Trophoblast cell (in vitro differentiated cells and primary cell): Measurements from ENCODE around the gene PRKN.

Source experiments
- DNase-seq, 2 donors: peaks; one replicate each; pipeline ENCODE4 v3.0.0-alpha.2; 2016
- H2AFZ ChIP-seq: 2 replicates; pipeline ENCODE4 v1.6.1; 2013; ENCODE audit warnings: low read length, moderate library complexity, mild to moderate bottlenecking; ENCODE audit not compliant: insufficient read depth, poor library complexity
- H2AK5ac ChIP-seq: 2 replicates; pipeline ENCODE4 v1.6.1; 2013; ENCODE audit warnings: mild to moderate bottlenecking, low read length
- H2BK120ac ChIP-seq: 2 replicates; pipeline ENCODE4 v1.6.1; 2013; ENCODE audit warnings: low read length, mild to moderate bottlenecking, moderate library complexity; ENCODE audit not compliant: insufficient read depth, poor library complexity
- H2BK12ac ChIP-seq: 2 replicates; pipeline ENCODE4 v1.6.1; 2013; ENCODE audit warnings: mild to moderate bottlenecking, low read length, moderate library complexity
- H2BK5ac ChIP-seq: 2 replicates; pipeline ENCODE4 v1.6.1; 2013; ENCODE audit warnings: low read length, low read depth, moderate library complexity, mild to moderate bottlenecking; ENCODE audit not compliant: poor library complexity
- H3K14ac ChIP-seq: 2 replicates; pipeline ENCODE4 v1.6.1; 2013; ENCODE audit warnings: mild to moderate bottlenecking, low read length
- H3K18ac ChIP-seq: 2 replicates; pipeline ENCODE4 v1.6.1; 2013; ENCODE audit warnings: mild to moderate bottlenecking, low read length
- H3K23ac ChIP-seq: 2 replicates; pipeline ENCODE4 v1.6.1; 2013; ENCODE audit warnings: low read length
- H3K27ac ChIP-seq: 2 replicates; pipeline ENCODE4 v1.5.1; 2013; ENCODE audit warnings: low read depth, mild to moderate bottlenecking, inconsistent platforms, low read length, moderate library complexity
- H3K27me3 ChIP-seq: 2 replicates; pipeline ENCODE4 v1.6.1; 2013; ENCODE audit warnings: inconsistent platforms, mild to moderate bottlenecking, low read length, moderate library complexity; ENCODE audit not compliant: insufficient read depth
- H3K36me3 ChIP-seq, 2 experiments: 1 replicate in 1 of 2; 2 replicates in 1 of 2; pipeline ENCODE4 v1.6.1; 2013; ENCODE audit warnings: low read length in 2 of 2, mild to moderate bottlenecking in 2 of 2, moderate library complexity in 1 of 2; ENCODE audit not compliant: insufficient read depth in 2 of 2, control insufficient read depth in 1 of 2
- H3K4ac ChIP-seq: 2 replicates; pipeline ENCODE4 v1.6.1; 2013; ENCODE audit warnings: low read depth, mild to moderate bottlenecking, low read length, moderate library complexity
- H3K4me1 ChIP-seq, 2 experiments: 1 replicate in 1 of 2; 2 replicates in 1 of 2; pipeline ENCODE4 v1.6.1; 2013; ENCODE audit warnings: low read length in 2 of 2, mild to moderate bottlenecking in 2 of 2, moderate library complexity in 1 of 2; ENCODE audit not compliant: insufficient read depth in 2 of 2, control insufficient read depth in 1 of 2
- H3K4me2 ChIP-seq: 2 replicates; pipeline ENCODE4 v1.6.1; 2013; ENCODE audit warnings: inconsistent platforms, mild to moderate bottlenecking, low read length, moderate library complexity
- H3K4me3 ChIP-seq: 2 replicates; pipeline ENCODE4 v1.5.1; 2013; ENCODE audit warnings: mild to moderate bottlenecking, low read depth, low read length, inconsistent platforms
- H3K79me1 ChIP-seq: one replicate; pipeline ENCODE4 v1.6.1; 2013; ENCODE audit warnings: low read length
- H3K79me2 ChIP-seq: 2 replicates; pipeline ENCODE4 v1.6.1; 2013; ENCODE audit warnings: low read length, mild to moderate bottlenecking; ENCODE audit not compliant: control insufficient read depth, insufficient read depth, poor library complexity
- H3K9ac ChIP-seq: 2 replicates; pipeline ENCODE4 v1.6.1; 2013; ENCODE audit warnings: mild to moderate bottlenecking, low read length
- H3K9me3 ChIP-seq: 2 replicates; pipeline ENCODE4 v1.6.1; 2013; ENCODE audit warnings: low read depth, mild to moderate bottlenecking, control low read depth, inconsistent platforms, low read length; ENCODE audit not compliant: insufficient read depth
- H4K12ac ChIP-seq: 2 replicates; pipeline ENCODE4 v1.6.1; 2013; ENCODE audit warnings: low read depth, mild to moderate bottlenecking, low read length, moderate library complexity
- H4K8ac ChIP-seq: 2 replicates; pipeline ENCODE4 v1.6.1; 2013; ENCODE audit warnings: low read depth, mild to moderate bottlenecking, low read length, moderate library complexity
- H4K91ac ChIP-seq: one replicate; pipeline ENCODE4 v1.6.1; 2013; ENCODE audit warnings: low read depth, mild to moderate bottlenecking, low read length, moderate library complexity
- WGBS: extraction: QIAGEN DNeasy Blood & Tissue Kit; methylation state at CpG from one replicate; pipeline ENCODE4 v1.1.7; 2013; ENCODE audit warnings: missing lambda C conversion rate; ENCODE audit not compliant: insufficient read length, insufficient coverage; ENCODE audit errors: extremely low coverage; 5-methylcytosine and 5-hydroxymethylcytosine counted together

PRKN gene

DNA sequence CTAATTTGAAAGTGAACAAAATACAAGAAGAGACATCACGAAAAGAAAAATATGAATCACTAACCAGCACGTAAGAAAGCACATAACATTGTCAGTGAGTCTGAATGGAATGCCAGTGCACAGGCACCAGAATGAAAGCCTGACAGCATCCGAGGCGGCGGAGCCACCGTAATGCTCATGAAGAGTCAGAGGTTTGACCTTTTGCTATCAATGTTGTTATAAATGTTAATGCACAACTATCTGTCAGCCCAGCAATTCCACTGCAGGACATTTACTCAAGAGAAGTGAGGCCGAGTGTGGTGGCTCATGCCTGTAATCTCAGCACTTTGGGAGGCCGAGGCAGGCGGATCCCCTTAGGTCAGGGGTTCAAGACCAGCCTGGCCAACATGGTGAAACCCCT lies 562.1 kb downstream of the PRKN start:
- WGBS, result no CpG with 5 or more reads among the region's 9 CpGs
- DNase-seq, result no peak

DNA sequence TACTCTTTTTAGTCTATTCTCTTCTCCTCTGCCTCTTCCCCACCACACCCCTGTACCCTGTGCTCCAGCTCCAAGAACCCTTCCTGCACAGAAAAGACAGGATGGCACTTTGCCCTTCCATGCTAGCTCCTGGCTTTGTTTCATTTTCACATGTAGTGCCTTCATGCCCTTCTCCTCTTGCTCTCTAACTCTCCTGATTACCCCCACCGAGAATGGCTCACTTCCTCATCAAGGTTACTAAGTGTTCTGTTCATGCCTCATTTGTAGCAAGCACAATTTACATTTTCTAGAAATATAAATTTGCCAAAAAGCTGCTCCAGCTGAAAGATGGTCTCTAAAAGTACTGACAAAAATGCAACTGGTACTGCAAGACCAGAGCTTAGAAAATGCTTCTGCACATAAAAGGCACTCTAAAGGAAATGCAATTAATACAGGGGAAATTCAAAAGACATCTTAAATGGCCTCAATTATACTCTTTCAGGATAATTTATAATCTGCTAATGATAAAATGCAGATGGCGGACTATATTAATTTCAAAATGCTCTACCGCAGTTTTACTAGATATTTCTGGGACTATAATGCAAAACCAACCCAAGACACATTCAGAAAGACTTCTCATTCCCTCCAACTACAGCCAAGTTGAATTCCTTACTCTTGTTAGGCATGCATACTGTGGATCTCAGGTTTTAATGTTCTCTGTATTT lies 570.2 kb downstream of the PRKN start:
- H3K9ac ChIP-seq, result no peak overlapping the region

More for the DNA sequence above, 562.1 kb downstream of the PRKN start:
- no peak overlapping the region for H2AFZ ChIP-seq
- H3K4me3 ChIP-seq, result no peak overlapping the region
- H3K27me3 ChIP-seq, result no peaks in the 10 kb centered on the region
- no peak overlapping the region for H3K4ac ChIP-seq
- H3K18ac ChIP-seq, result no peak overlapping the region
- H3K23ac ChIP-seq, result no peak overlapping the region
- H3K14ac ChIP-seq, result no peak overlapping the region
- no peak overlapping the region for H2BK5ac ChIP-seq
- H4K91ac ChIP-seq, result no peak overlapping the region
- H4K8ac ChIP-seq, result no peak overlapping the region
- no peaks in the 10 kb centered on the region for H3K79me2 ChIP-seq
- no peaks in the 10 kb centered on the region for H3K79me1 ChIP-seq
- no peaks in the 10 kb centered on the region for H3K4me1 ChIP-seq
- H3K9ac ChIP-seq, result no peak overlapping the region
- no peak overlapping the region for H2BK120ac ChIP-seq
- H2AK5ac ChIP-seq, result no peak overlapping the region
- no peak overlapping the region for H3K27ac ChIP-seq
- no peaks in the 10 kb centered on the region for H3K36me3 ChIP-seq
- no peak overlapping the region for H4K12ac ChIP-seq
- H3K9me3 ChIP-seq, result no peaks in the 10 kb centered on the region
- no peak overlapping the region for H3K4me2 ChIP-seq
- no peak overlapping the region for H2BK12ac ChIP-seq

DNA sequence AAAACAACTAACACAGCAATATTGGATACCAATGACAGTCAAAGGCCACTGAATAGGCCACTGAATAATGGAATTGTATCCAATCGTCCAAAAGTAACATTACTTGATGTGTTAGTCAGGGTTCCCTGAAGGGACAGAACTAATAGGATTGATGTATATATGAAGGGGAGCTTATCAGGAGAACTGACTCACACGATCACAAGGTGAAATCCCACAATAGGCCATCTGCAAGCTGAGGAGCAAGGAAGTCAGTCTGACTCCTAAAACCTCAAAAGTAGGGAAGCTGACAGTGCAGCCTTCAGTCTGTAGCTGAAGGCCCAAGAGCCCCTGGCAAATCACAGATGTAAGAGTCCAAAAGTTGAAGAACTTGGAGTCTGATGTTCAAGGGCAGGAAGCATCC lies 571.4 kb downstream of the PRKN start:
- H2BK120ac ChIP-seq, result no peak overlapping the region
- no peak overlapping the region for H3K23ac ChIP-seq
- no peak overlapping the region for H3K27ac ChIP-seq
- H3K36me3 ChIP-seq, result no peaks in the 10 kb centered on the region
- H2AFZ ChIP-seq, result no peak overlapping the region
- H3K27me3 ChIP-seq, result no peaks in the 10 kb centered on the region
- no peak overlapping the region for H3K9ac ChIP-seq
- H3K4me1 ChIP-seq, result no peaks in the 10 kb centered on the region
- H4K91ac ChIP-seq, result no peak overlapping the region
- H3K79me1 ChIP-seq, result no peaks in the 10 kb centered on the region
- H2AK5ac ChIP-seq, result no peak overlapping the region
- no CpG with 5 or more reads among the region's 2 CpGs for WGBS
- no peak for DNase-seq
- H3K4me2 ChIP-seq, result no peak overlapping the region
- H3K18ac ChIP-seq, result no peak overlapping the region
- no peak overlapping the region for H4K12ac ChIP-seq
- peaks cover 4% of the 10 kb centered on the region for H3K9me3 ChIP-seq
- H3K14ac ChIP-seq, result no peak overlapping the region
- H3K4ac ChIP-seq, result no peak overlapping the region
- H3K79me2 ChIP-seq, result no peaks in the 10 kb centered on the region
- no peak overlapping the region for H2BK5ac ChIP-seq
- H3K4me3 ChIP-seq, result no peak overlapping the region
- H2BK12ac ChIP-seq, result no peak overlapping the region
- H4K8ac ChIP-seq, result no peak overlapping the region

More for the DNA sequence above, 570.2 kb downstream of the PRKN start:
- H2BK12ac ChIP-seq, result no peak overlapping the region
- H3K23ac ChIP-seq, result no peak overlapping the region
- no peaks in the 10 kb centered on the region for H3K79me2 ChIP-seq
- no peak for DNase-seq
- no peak overlapping the region for H3K4me2 ChIP-seq
- H3K4ac ChIP-seq, result no peak overlapping the region
- H4K91ac ChIP-seq, result no peak overlapping the region
- H2BK5ac ChIP-seq, result no peak overlapping the region
- no peaks in the 10 kb centered on the region for H3K4me1 ChIP-seq
- H3K14ac ChIP-seq, result no peak overlapping the region
- no peak overlapping the region for H2AK5ac ChIP-seq
- H4K8ac ChIP-seq, result no peak overlapping the region
- no peak overlapping the region for H3K18ac ChIP-seq
- H3K27me3 ChIP-seq, result no peaks in the 10 kb centered on the region
- no peaks in the 10 kb centered on the region for H3K79me1 ChIP-seq
- no peak overlapping the region for H4K12ac ChIP-seq
- H2BK120ac ChIP-seq, result no peak overlapping the region
- no CpG with 5 or more reads among the region's 3 CpGs for whole genome bisulfite sequencing
- no peak overlapping the region for H3K27ac ChIP-seq
- no peak overlapping the region for H3K4me3 ChIP-seq
- H3K9me3 ChIP-seq, result peaks cover 4% of the 10 kb centered on the region
- H3K36me3 ChIP-seq, result no peaks in the 10 kb centered on the region
- no peak overlapping the region for H2AFZ ChIP-seq

DNA sequence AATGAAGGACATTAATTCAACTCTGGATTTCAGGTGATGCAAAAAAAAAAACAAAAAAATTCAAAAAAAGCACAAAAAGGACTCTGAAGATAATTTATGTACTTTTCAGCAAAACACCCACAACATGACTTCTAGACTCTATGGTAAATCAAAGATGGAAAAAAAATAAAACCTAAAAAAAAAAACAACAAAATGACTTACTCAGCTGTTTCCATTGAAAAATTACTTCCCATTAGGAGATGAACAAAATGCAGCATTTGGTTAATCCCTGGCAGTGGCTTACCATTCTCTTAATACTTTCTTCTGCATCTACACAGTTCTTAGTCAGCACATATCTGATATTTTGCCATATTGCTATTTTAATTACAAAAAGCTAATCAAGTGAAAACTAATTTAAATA lies 572.6 kb downstream of the PRKN start:
- Histone ChIP-seq H2BK120ac (no peak overlapping the region), H4K91ac (no peak overlapping the region), H3K14ac (no peak overlapping the region), H3K4me2 (no peak overlapping the region), H3K79me1 (no peaks in the 10 kb centered on the region), H3K27ac (no peak overlapping the region), H3K4me3 (no peak overlapping the region), H3K9me3 (peaks cover 4% of the 10 kb centered on the region), H4K8ac (no peak overlapping the region), H3K4me1 (no peaks in the 10 kb centered on the region), H2AK5ac (no peak overlapping the region), H3K18ac (no peak overlapping the region), H2AFZ (no peak overlapping the region), H2BK5ac (no peak overlapping the region), H3K36me3 (no peaks in the 10 kb centered on the region), H4K12ac (no peak overlapping the region), H2BK12ac (no peak overlapping the region), H3K23ac (no peak overlapping the region), H3K79me2 (no peaks in the 10 kb centered on the region), H3K9ac (no peak overlapping the region), H3K27me3 (no peaks in the 10 kb centered on the region), H3K4ac (no peak overlapping the region)
- no peak for DNase-seq
